ENCODE measurements around the gene CD44.

CD44 gene

GRCh38 chr11:35116245-35116644, 22.7 kb upstream of the CD44 start:
- no peak for ATAC-seq
- TF ChIP-seq PPARA (CRISPR knock-in tag; IDR thresholded peaks at IDR 0.05; ENCODE audit: borderline replicate concordance) (no peak), PATZ1 (CRISPR knock-in tag; IDR thresholded peaks at IDR 0.05; ENCODE audit: borderline replicate concordance) (no peak), SNAI2 (CRISPR knock-in tag; IDR thresholded peaks at IDR 0.05) (no peak)

DNA sequence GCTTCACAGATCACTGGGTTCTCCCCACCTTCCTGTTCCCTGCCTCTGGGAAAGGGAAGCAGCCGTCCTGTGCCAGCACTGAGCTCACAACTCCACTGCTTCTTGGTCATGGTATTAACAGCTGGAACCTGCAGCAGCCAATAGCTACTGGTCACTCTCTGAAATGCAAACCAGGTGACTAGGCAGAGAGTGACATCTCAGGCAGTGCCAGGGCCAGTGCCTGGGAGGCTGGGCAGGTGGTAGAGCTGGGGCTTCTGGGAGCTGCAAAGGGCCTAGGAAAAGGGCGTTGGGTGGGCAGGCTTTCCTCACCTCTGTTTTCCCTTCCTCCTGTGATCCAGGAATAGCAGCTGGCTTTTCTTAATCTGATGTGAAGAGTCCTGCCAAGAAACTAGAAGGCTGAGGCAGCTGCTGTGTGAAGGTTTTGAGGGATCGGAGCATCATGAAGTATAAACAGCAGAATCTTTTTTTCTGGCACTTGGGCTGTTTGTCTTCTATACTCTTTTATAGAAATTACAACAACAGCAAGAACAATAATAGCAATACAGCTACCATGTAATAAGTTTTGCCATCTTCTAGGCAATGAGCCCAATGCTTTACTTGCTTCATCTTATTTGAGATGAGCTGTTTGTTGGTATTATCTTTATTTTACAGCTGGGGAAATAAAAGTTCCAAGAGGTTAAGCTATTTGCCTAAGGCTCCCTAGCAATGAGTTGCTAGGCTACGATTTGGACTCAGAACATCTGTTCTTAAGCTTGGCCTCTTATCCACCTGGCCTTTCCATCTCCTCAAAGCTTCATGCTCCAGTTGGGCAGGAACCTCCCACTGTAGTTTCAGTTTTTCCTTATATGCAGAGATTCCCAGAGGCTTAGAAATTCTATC, 22.0 kb upstream of the CD44 start:
- TF ChIP-seq ZNF70 (CRISPR knock-in tag; IDR thresholded peaks at IDR 0.05), result no peak
- TF ChIP-seq ZFP3 (CRISPR knock-in tag; IDR thresholded peaks at IDR 0.05), result no peak
- TF ChIP-seq TOX (CRISPR knock-in tag; IDR thresholded peaks at IDR 0.05; ENCODE audit: borderline replicate concordance), result no peak
- no peak for TF ChIP-seq PATZ1 (CRISPR knock-in tag; IDR thresholded peaks at IDR 0.05; ENCODE audit: borderline replicate concordance)
- no peak for TF ChIP-seq GLIS3 (CRISPR knock-in tag; IDR thresholded peaks at IDR 0.05)
- TF ChIP-seq ZC3H10 (CRISPR knock-in tag; IDR thresholded peaks at IDR 0.05), result no peak
- ATAC-seq, result no peak

DNA sequence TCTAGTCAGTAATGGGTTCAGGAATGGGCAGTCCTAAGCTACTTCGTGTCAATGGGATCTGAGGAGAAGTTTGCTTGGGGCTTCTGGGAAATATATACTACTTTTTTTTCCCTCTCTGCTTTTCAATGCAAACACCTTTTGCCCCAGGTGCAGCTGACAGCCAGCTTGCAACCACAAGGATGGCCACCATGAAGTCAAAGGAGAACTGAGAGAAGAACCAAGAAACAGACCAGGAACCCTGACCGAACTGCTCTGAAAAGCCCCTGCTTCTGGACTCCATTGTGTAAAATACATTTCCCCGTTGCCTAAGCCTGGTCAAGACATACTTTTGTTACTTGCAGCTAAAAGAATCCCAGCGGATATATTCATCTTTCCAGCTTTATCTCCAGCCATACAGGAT, 20.1 kb upstream of the CD44 start:
- TF ChIP-seq SNAI2 (CRISPR knock-in tag; IDR thresholded peaks at IDR 0.05) (no peak), ZNF565 (CRISPR knock-in tag; conservative IDR thresholded peaks at IDR 0.05; ENCODE audit: low read depth) (no peak), ZNF8 (CRISPR knock-in tag; IDR thresholded peaks at IDR 0.05) (no peak), ESRRG (CRISPR knock-in tag; IDR thresholded peaks at IDR 0.05) (no peak), TCF4 (CRISPR knock-in tag; IDR thresholded peaks at IDR 0.05; ENCODE audit: borderline replicate concordance) (no peak), ARNTL (CRISPR knock-in tag; IDR thresholded peaks at IDR 0.05; ENCODE audit: borderline replicate concordance, low read depth) (no peak), CSDC2 (CRISPR knock-in tag; IDR thresholded peaks at IDR 0.05) (no peak), ZFP30 (CRISPR knock-in tag; IDR thresholded peaks at IDR 0.05) (no peak), ISL1 (CRISPR knock-in tag; IDR thresholded peaks at IDR 0.05) (no peak), RARB (CRISPR knock-in tag; IDR thresholded peaks at IDR 0.05) (no peak), ZC3H10 (CRISPR knock-in tag; IDR thresholded peaks at IDR 0.05) (no peak), BACH2 (CRISPR knock-in tag; IDR thresholded peaks at IDR 0.05; ENCODE audit: borderline replicate concordance) (no peak), POU6F1 (CRISPR knock-in tag; IDR thresholded peaks at IDR 0.05; ENCODE audit: borderline replicate concordance, low read depth) (no peak), TOX (CRISPR knock-in tag; IDR thresholded peaks at IDR 0.05; ENCODE audit: borderline replicate concordance) (no peak), PPARA (CRISPR knock-in tag; IDR thresholded peaks at IDR 0.05; ENCODE audit: borderline replicate concordance) (no peak), ZFP3 (CRISPR knock-in tag; IDR thresholded peaks at IDR 0.05) (no peak), ZNF70 (CRISPR knock-in tag; IDR thresholded peaks at IDR 0.05) (no peak)
- TF ChIP-seq, protein P1, sequence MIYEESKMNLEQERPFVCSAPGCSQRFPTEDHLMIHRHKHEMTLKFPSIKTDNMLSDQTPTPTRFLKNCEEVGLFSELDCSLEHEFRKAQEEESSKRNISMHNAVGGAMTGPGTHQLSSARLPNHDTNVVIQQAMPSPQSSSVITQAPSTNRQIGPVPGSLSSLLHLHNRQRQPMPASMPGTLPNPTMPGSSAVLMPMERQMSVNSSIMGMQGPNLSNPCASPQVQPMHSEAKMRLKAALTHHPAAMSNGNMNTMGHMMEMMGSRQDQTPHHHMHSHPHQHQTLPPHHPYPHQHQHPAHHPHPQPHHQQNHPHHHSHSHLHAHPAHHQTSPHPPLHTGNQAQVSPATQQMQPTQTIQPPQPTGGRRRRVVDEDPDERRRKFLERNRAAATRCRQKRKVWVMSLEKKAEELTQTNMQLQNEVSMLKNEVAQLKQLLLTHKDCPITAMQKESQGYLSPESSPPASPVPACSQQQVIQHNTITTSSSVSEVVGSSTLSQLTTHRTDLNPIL (CRISPR knock-in tag; IDR thresholded peaks at IDR 0.05; ENCODE audit: low read depth), result no peak
- TF ChIP-seq, protein P2, sequence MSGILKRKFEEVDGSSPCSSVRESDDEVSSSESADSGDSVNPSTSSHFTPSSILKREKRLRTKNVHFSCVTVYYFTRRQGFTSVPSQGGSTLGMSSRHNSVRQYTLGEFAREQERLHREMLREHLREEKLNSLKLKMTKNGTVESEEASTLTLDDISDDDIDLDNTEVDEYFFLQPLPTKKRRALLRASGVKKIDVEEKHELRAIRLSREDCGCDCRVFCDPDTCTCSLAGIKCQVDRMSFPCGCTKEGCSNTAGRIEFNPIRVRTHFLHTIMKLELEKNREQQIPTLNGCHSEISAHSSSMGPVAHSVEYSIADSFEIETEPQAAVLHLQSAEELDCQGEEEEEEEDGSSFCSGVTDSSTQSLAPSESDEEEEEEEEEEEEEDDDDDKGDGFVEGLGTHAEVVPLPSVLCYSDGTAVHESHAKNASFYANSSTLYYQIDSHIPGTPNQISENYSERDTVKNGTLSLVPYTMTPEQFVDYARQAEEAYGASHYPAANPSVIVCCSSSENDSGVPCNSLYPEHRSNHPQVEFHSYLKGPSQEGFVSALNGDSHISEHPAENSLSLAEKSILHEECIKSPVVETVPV (CRISPR knock-in tag; IDR thresholded peaks at IDR 0.05), result no peak

More for the DNA sequence above, 20.1 kb upstream of the CD44 start:
- no peak for ATAC-seq
